Neural cell (in vitro differentiated cells): ENCODE data around the gene DIP2C. TPM values are rescaled to one million over a fixed set of nuclear protein-coding genes. Genes with fewer than 3 reads are reported as not detected.
"Not testable (repeated sequence)": the region's sequence is repeated elsewhere in the genome, so short reads cannot be mapped to it uniquely, and the experiment has no call there.

Experiments used
- H2AFZ ChIP-seq: fragments of 200-600, 300-800 bp; sonication (generic), shearing (Covaris generic); 2 replicates; pipeline ENCODE4 v1.6.0; 2014; ENCODE audit warnings: low read depth, mild to moderate bottlenecking, antibody characterized with exemption, low read length, moderate library complexity
- H3F3A ChIP-seq: fragments of 200-600 bp; shearing (Covaris generic); 2 replicates; pipeline ENCODE4 v1.6.1; 2016; ENCODE audit warnings: mild to moderate bottlenecking, moderate library complexity, mixed read lengths, antibody characterized with exemption, low read length; ENCODE audit not compliant: insufficient read depth, poor library complexity, severe bottlenecking
- H3K27ac ChIP-seq: fragments of 200-600, 300-800 bp; sonication (generic), shearing (Covaris generic); 2 replicates; pipeline ENCODE4 v1.5.1; 2014; ENCODE audit warnings: mild to moderate bottlenecking, low read length, moderate library complexity
- H3K27me3 ChIP-seq: fragments of 300-800, 200-600 bp; sonication (generic), shearing (Covaris generic); 2 replicates; pipeline ENCODE4 v1.6.0; 2014; ENCODE audit warnings: mild to moderate bottlenecking, low read depth, low read length, moderate library complexity; ENCODE audit not compliant: insufficient read depth
- H3K36me3 ChIP-seq: fragments of 300-800, 200-600 bp; sonication (generic), shearing (Covaris generic); 2 replicates; pipeline ENCODE4 v1.5.1; 2014; ENCODE audit warnings: mild to moderate bottlenecking, antibody characterized with exemption, low read length, moderate library complexity; ENCODE audit not compliant: insufficient read depth
- H3K4me2 ChIP-seq: fragments of 300-800, 200-600 bp; sonication (generic), shearing (Covaris generic); 2 replicates; pipeline ENCODE4 v1.6.0; 2014; ENCODE audit warnings: mild to moderate bottlenecking, low read length
- H3K4me3 ChIP-seq: fragments of 300-800, 200-600 bp; sonication (generic), shearing (Covaris generic); 2 replicates; pipeline ENCODE4 v1.5.1; 2014; ENCODE audit warnings: mild to moderate bottlenecking, low read length, moderate library complexity
- H3K79me2 ChIP-seq: fragments of 200-600 bp; shearing (Covaris generic); replicated peaks from 2 replicates; pipeline ENCODE4 v1.6.0; 2014; ENCODE audit warnings: mild to moderate bottlenecking, low read length, moderate library complexity; ENCODE audit not compliant: insufficient read depth
- H3K9ac ChIP-seq: fragments of 300-800, 200-600 bp; sonication (generic), shearing (Covaris generic); 2 replicates; pipeline ENCODE4 v1.6.1; 2016; ENCODE audit warnings: mild to moderate bottlenecking, low read length, mixed read lengths
- H3K9me2 ChIP-seq: fragments of 200-600 bp; shearing (Covaris generic); 2 replicates; pipeline ENCODE4 v1.6.1; 2016; ENCODE audit warnings: mild to moderate bottlenecking, low read length, mixed read lengths; ENCODE audit not compliant: insufficient read depth
- H3K9me3 ChIP-seq: fragments of 200-600, 300-800 bp; sonication (generic), shearing (Covaris generic); 2 replicates; pipeline ENCODE4 v1.6.1; 2016; ENCODE audit warnings: mild to moderate bottlenecking, mixed run types, low read length, moderate library complexity, mixed read lengths
- H4K20me1 ChIP-seq: fragments of 200-600 bp; shearing (Covaris generic); 2 replicates; pipeline ENCODE4 v1.6.1; 2016; ENCODE audit warnings: mild to moderate bottlenecking, mixed run types; ENCODE audit not compliant: insufficient read depth
- CTCF ChIP-seq: fragments of 450-650 bp; IDR thresholded peaks from 2 replicates; pipeline ENCODE4 v1.5.1; 2014; ENCODE audit warnings: antibody characterized with exemption, mild to moderate bottlenecking, moderate library complexity; ENCODE audit not compliant: poor library complexity, severe bottlenecking
- EP300 ChIP-seq: fragments of 450-650 bp; conservative IDR thresholded peaks from 2 replicates; pipeline ENCODE4 v1.6.1; 2014; ENCODE audit warnings: antibody characterized with exemption, mild to moderate bottlenecking, moderate library complexity; ENCODE audit not compliant: poor library complexity, severe bottlenecking
- RAD21 ChIP-seq: fragments of 450-650 bp; conservative IDR thresholded peaks from 2 replicates; pipeline ENCODE4 v1.6.1; 2014; ENCODE audit warnings: antibody characterized with exemption, mild to moderate bottlenecking, moderate library complexity
- REST ChIP-seq: IDR thresholded peaks from 2 replicates; pipeline ENCODE4 v1.6.1; 2012; ENCODE audit warnings: borderline replicate concordance
- SMC3 ChIP-seq: fragments of 450-650 bp; conservative IDR thresholded peaks from 2 replicates; pipeline ENCODE4 v1.6.1; 2014; ENCODE audit warnings: antibody characterized with exemption, mild to moderate bottlenecking, moderate library complexity; ENCODE audit not compliant: poor library complexity
- TAF1 ChIP-seq: IDR thresholded peaks from 2 replicates; pipeline ENCODE4 v1.6.1; 2012; ENCODE audit warnings: low read depth
- polyA plus RNA-seq: library from polyadenylated mRNA; depleted of rRNA; stranded (reverse); fragments of >200 nt; gene quantifications from 2 replicates; pipeline ENCODE4 v1.2.3, GENCODE V29; 2014

DIP2C gene
- polyA plus RNA-seq, 1 donor from 2014 or later = 24.1 TPM

- Histone ChIP-seq H2AFZ (no peak overlapping the region), H3K27ac (no peak overlapping the region), H4K20me1 (peaks cover 9% of the 10 kb centered on the region), H3K36me3 (no peaks in the 10 kb centered on the region), H3K4me2 (no peak overlapping the region), H3K4me3 (no peak overlapping the region), H3K9ac (no peak overlapping the region), H3K27me3 (no peaks in the 10 kb centered on the region), H3K9me2 (no peaks in the 10 kb centered on the region), H3F3A (no peaks in the 10 kb centered on the region), H3K79me2 (peaks cover 86% of the 10 kb centered on the region), H3K9me3 (no peaks in the 10 kb centered on the region)
- TF ChIP-seq RAD21 = no peak
- no peak for TF ChIP-seq SMC3
- TF ChIP-seq CTCF = no peak
- no peak for TF ChIP-seq TAF1
- TF ChIP-seq EP300 = no peak
- no peak for TF ChIP-seq REST
Observed at GRCh38 chr10:633279-634245, 55.9 kb downstream of the DIP2C start.

DNA sequence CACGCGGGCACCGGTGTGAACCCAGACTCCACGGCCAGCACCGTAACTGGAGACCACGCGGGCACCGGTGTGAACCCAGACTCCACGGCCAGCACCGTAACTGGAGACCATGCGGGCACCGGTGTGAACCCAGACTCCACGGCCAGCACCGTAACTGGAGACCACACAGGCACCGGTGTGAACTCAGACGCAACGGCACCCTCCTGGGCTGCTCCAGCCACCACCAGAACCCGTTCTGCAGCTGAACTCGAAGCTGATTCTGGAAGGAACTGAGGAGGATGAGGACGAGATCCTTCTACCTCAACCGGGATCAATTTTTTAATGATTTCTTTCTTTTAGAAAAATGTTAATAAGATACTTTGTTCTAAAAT lies 56.7 kb downstream of the DIP2C start:
- not testable (repeated sequence) for H3K4me3 ChIP-seq, H3K27me3 ChIP-seq, H3F3A ChIP-seq, H2AFZ ChIP-seq, H3K9ac ChIP-seq, H3K4me2 ChIP-seq, H3K27ac ChIP-seq, H3K9me2 ChIP-seq, H4K20me1 ChIP-seq, H3K9me3 ChIP-seq, H3K36me3 ChIP-seq
- peaks cover 86% of the 10 kb centered on the region for H3K79me2 ChIP-seq

DNA sequence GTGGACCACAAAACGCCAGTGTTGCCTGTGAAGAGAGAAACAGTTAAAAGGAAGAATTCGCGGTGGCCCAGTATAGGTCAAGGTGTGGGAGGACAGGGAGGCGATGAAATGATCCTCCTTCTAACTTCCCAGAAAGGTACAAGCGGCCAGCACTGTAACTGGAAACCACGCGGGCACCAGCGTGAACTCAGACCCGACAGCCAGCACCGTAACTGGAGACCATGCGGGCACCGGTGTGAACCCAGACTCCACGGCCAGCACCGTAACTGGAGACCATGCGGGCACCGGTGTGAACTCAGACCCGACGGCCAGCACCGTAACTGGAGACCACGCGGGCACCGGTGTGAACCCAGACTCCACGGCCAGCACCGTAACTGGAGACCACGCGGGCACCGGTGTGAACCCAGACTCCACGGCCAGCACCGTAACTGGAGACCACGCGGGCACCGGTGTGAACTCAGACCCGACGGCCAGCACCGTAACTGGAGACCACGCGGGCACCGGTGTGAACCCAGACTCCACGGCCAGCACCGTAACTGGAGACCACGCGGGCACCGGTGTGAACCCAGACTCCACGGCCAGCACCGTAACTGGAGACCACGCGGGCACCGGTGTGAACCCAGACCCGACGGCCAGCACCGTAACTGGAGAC lies 57.2 kb downstream of the DIP2C start:
- not testable (repeated sequence) for H4K20me1 ChIP-seq, H3K27ac ChIP-seq

More for the DNA sequence above, 57.2 kb downstream of the DIP2C start:
- not testable (repeated sequence) for H3K4me3 ChIP-seq, H2AFZ ChIP-seq, H3K4me2 ChIP-seq, H3K9me3 ChIP-seq, H3K27me3 ChIP-seq, H3K36me3 ChIP-seq, H3F3A ChIP-seq, H3K9ac ChIP-seq, H3K9me2 ChIP-seq
- H3K79me2 ChIP-seq = peaks cover 85% of the 10 kb centered on the region
